Kidney (tissue), 14 donors: ENCODE data around the gene ZBTB7A. TPM values are rescaled to one million over a fixed set of nuclear protein-coding genes. Genes with fewer than 3 reads are reported as not detected.

ENCODE experiments used
- DNase-seq, 5 donors: peaks; one replicate each; pipeline ENCODE4 v3.0.0-alpha.2; 2013 to 2020
- FAIRE-seq: peaks from 2 replicates; lab custom pipeline; 2012; peaks lifted over from hg19 to GRCh38; lab: Jason Lieb, UNC
- H3K27ac ChIP-seq, 2 donors: one replicate each; pipeline ENCODE4 v1.7.0; 2013; ENCODE audit warnings: low read depth in 2 of 2, low read length in 2 of 2, inconsistent platforms in 1 of 2
- H3K27me3 ChIP-seq: one replicate; pipeline ENCODE4 v1.7.1; 2013; ENCODE audit warnings: low read length, inconsistent platforms; ENCODE audit not compliant: control insufficient read depth, insufficient read depth
- H3K36me3 ChIP-seq, 3 donors: one replicate each; pipeline versions ENCODE4 v1.7.0 to v1.7.1; 2013; ENCODE audit warnings: low read length in 3 of 3, control low read depth in 1 of 3, inconsistent platforms in 1 of 3; ENCODE audit not compliant: insufficient read depth in 3 of 3, control insufficient read depth in 2 of 3
- H3K4me1 ChIP-seq, 3 donors: one replicate each; pipeline versions ENCODE4 v1.7.0 to v1.7.1; 2013; ENCODE audit warnings: low read length in 3 of 3, inconsistent platforms in 1 of 3, low read depth in 1 of 3; ENCODE audit not compliant: control insufficient read depth in 2 of 3, insufficient read depth in 2 of 3
- H3K4me3 ChIP-seq, 3 donors: one replicate each; pipeline versions ENCODE4 v1.7.0 to v1.8.1; 2013; ENCODE audit warnings: low read length in 3 of 3, control low read depth in 1 of 3, inconsistent platforms in 1 of 3
- H3K9ac ChIP-seq, 3 donors: one replicate each; pipeline versions ENCODE4 v1.7.0 to v1.7.1; 2013; ENCODE audit warnings: low read length in 3 of 3, control low read depth in 1 of 3, inconsistent platforms in 1 of 3
- H3K9me3 ChIP-seq, 3 donors: one replicate each; pipeline versions ENCODE4 v1.7.0 to v1.7.1; 2013; ENCODE audit warnings: low read length in 3 of 3, control low read depth in 1 of 3, inconsistent platforms in 1 of 3; ENCODE audit not compliant: control insufficient read depth in 2 of 3, insufficient read depth in 1 of 3
- CTCF ChIP-seq: IDR thresholded peaks from 3 replicates; pipeline ENCODE4 v1.5.1; 2012; ENCODE audit warnings: mild to moderate bottlenecking, moderate library complexity, borderline replicate concordance; ENCODE audit not compliant: insufficient read depth; ENCODE audit errors: extremely low read depth
- intact Hi-C: fragments of 100-400 bp; cut with DNase I; formaldehyde crosslinking; loops from one replicate; pipeline ENCODE4 v1.11.1; 2022
- polyA plus RNA-seq: library from polyadenylated mRNA; stranded (reverse); fragments of 350-450 nt; fragmentation: Illumina TruSeq; extraction: RNeasy Lipid Tissue Mini Kit (QIAGEN cat#74804); gene quantifications from one replicate; pipeline ENCODE4 v1.2.3, GENCODE V29; 2014; ENCODE audit warnings: low read depth, low replicate concordance; ENCODE audit not compliant: insufficient read depth
- total RNA-seq: library from RNA; stranded (reverse); fragmentation: NEBNext Ultra II Directional; extraction: Animal tissue kit (Norgen Biotek cat#: 25700); gene quantifications from one replicate; pipeline ENCODE4 v1.2.1, GENCODE V29; 2021
- donor health status: control.
- donor health status: control.
- donor health status: control.
- donor health status: control.
- donor health status: control.
- donor health status: DM: yes; HTN: yes; CAD: no.
- donor health status: Normal renal cell carcinoma (clear cell type).

ZBTB7A gene
- total and polyA plus RNA-seq, 2 donors from 2014 or later = 8.9 to 53.2 TPM

DNA sequence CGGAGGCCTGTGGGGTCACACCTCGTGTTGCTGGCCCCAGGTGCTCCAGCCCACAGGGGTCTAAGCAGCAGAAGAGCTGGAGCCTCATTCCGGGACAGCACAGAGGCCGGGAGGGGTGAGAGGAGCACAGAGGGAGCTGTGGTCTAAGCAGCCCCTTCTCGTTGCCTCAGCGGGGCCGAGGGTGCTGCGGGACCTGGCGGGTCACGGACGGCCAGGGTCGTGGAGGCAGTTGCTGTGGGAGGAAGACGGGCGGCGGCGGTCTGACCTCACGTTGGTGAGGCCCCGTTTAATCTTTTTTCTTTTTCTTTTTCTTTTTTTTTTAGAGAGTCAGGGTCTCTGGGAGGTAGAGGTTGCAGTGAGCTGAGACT is 37.5 kb downstream of the ZBTB7A start:
- Histone ChIP-seq H3K27ac (no peak overlapping the region), H3K36me3 (peaks cover 0 to 4% (median 4%) of the 10 kb centered on the region in 3 donors), H3K9me3 (no peaks in the 10 kb centered on the region), H3K27me3 (no peaks in the 10 kb centered on the region), H3K4me1 (peaks cover 0 to 1% (median 0%) of the 10 kb centered on the region in 3 donors), H3K4me3 (no peak overlapping the region), H3K9ac (no peak overlapping the region)
- FAIRE-seq = no peak
- DNase-seq = no peak
- intact Hi-C loops = no loop called here
- TF ChIP-seq CTCF = no peak

- H3K27me3 ChIP-seq = no peaks in the 10 kb centered on the region
- H3K9me3 ChIP-seq = no peaks in the 10 kb centered on the region
- no peak for FAIRE-seq
- H3K36me3 ChIP-seq = peaks cover 0 to 5% (median under 1%) of the 10 kb centered on the region in 3 donors
- H3K27ac ChIP-seq = no peak overlapping the region
- intact Hi-C loops = no loop called here
- TF ChIP-seq CTCF = no peak
- peaks cover 0 to 5% (median 0%) of the 10 kb centered on the region in 3 donors for H3K4me1 ChIP-seq
- H3K4me3 ChIP-seq = no peak overlapping the region
- no peak overlapping the region for H3K9ac ChIP-seq
- DNase-seq = peak in 1 of 5 donors; percentile 66
Observed at GRCh38 chr19:4028334-4029246, 38.1 kb downstream of the ZBTB7A start.

DNA sequence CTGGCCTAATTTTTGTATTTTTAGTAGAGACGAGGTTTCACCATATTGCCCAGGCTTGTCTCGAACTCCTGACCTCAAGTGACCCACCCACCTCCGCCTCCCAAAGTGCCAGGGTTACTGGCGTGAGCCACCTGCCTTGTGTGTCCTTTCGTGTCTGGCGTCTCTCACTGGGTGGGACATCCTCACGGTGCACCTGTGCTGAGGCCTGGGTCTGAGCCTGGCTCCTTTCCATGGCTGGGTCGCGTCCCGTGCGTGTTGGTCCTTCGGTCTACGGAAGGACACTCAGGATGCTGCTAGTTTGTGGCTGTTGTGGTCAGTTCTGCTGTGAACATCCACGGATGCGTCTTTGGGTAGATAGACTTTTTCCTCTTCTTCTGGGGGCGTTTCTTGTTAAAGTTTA is 39.6 kb downstream of the ZBTB7A start:
- TF ChIP-seq CTCF = no peak
- Histone ChIP-seq H3K9ac (no peak overlapping the region), H3K9me3 (no peaks in the 10 kb centered on the region), H3K36me3 (peaks cover 0 to 5% (median 0%) of the 10 kb centered on the region in 3 donors), H3K27me3 (no peaks in the 10 kb centered on the region), H3K4me1 (peaks cover 0 to 5% (median 0%) of the 10 kb centered on the region in 3 donors), H3K27ac (no peak overlapping the region), H3K4me3 (no peak overlapping the region)
- intact Hi-C loops = no loop called here
- DNase-seq (no peak), FAIRE-seq (no peak)
